GM23338 (cell line): Measurements from ENCODE around the gene RASGRP3. TPM values are rescaled to one million over a fixed set of nuclear protein-coding genes. Genes with fewer than 3 reads are reported as not detected.
A peak's percentile ranks its signal among the peaks of the same experiment; 100 is the strongest.

Experiments used
- ATAC-seq: fragments of 200-7000 bp; cut with Tn5 transposase; 3 replicates; pipeline ENCODE4 v1.9.1; 2020
- DNase-seq: peaks from one replicate; pipeline ENCODE4 v3.0.0-alpha.2; 2015; ENCODE audit warnings: low spot score
- H2AFZ ChIP-seq: fragments of 200-600 bp; sonication (generic); 2 replicates; pipeline ENCODE4 v1.8.0; 2016; ENCODE audit warnings: antibody characterized with exemption, mild to moderate bottlenecking, moderate library complexity
- H3F3A ChIP-seq: fragments of 200-600 bp; sonication (generic); replicated peaks from 2 replicates; pipeline ENCODE4 v1.8.0; 2017; ENCODE audit warnings: antibody characterized with exemption, mixed run types, low read depth
- H3K27ac ChIP-seq: fragments of 200-600 bp; sonication (generic); 2 replicates; pipeline ENCODE4 v1.6.1; 2016; ENCODE audit warnings: low read depth
- H3K27me3 ChIP-seq: fragments of 200-600 bp; sonication (generic); 2 replicates; pipeline ENCODE4 v1.8.0; 2016; ENCODE audit warnings: mild to moderate bottlenecking, mixed run types, moderate library complexity; ENCODE audit not compliant: insufficient read depth
- H3K36me3 ChIP-seq: fragments of 200-600 bp; sonication (generic); 2 replicates; pipeline ENCODE4 v1.8.0; 2016; ENCODE audit warnings: mild to moderate bottlenecking; ENCODE audit not compliant: insufficient read depth
- H3K4me1 ChIP-seq: fragments of 200-600 bp; sonication (generic); 2 replicates; pipeline ENCODE4 v1.8.0; 2016; ENCODE audit warnings: mild to moderate bottlenecking, moderate library complexity; ENCODE audit not compliant: insufficient read depth
- H3K4me2 ChIP-seq: fragments of 200-600 bp; sonication (generic); 2 replicates; pipeline ENCODE4 v1.7.1; 2017; ENCODE audit warnings: mixed run types
- H3K4me3 ChIP-seq: fragments of 200-600 bp; sonication (generic); 2 replicates; pipeline ENCODE4 v1.6.1; 2016; ENCODE audit warnings: mixed run types
- H3K79me2 ChIP-seq: fragments of 200-600 bp; sonication (generic); replicated peaks from 2 replicates; pipeline ENCODE4 v1.8.0; 2017; ENCODE audit warnings: mild to moderate bottlenecking; ENCODE audit not compliant: insufficient read depth
- H3K9me2 ChIP-seq: fragments of 200-600 bp; sonication (generic); 2 replicates; pipeline ENCODE4 v1.8.0; 2017; ENCODE audit not compliant: insufficient read depth
- H4K20me1 ChIP-seq: fragments of 200-600 bp; sonication (generic); replicated peaks from 2 replicates; pipeline ENCODE4 v1.8.0; 2017; ENCODE audit warnings: mild to moderate bottlenecking; ENCODE audit not compliant: insufficient read depth
- H3K27ac Mint-ChIP-seq: 2 replicates; pipeline ENCODE4 v1.8.0; 2020; ENCODE audit warnings: inconsistent platforms, mild to moderate bottlenecking, moderate library complexity, mixed read lengths
- H3K27me3 Mint-ChIP-seq: 3 replicates; pipeline ENCODE4 v1.8.0; 2022; ENCODE audit warnings: low read depth, mild to moderate bottlenecking, moderate library complexity, mixed read lengths, inconsistent platforms; ENCODE audit not compliant: insufficient read depth, poor library complexity
- H3K36me3 Mint-ChIP-seq: 3 replicates; pipeline ENCODE4 v1.8.0; 2021; ENCODE audit warnings: low read depth, mild to moderate bottlenecking, inconsistent platforms, moderate library complexity, mixed read lengths
- H3K4me1 Mint-ChIP-seq: 3 replicates; pipeline ENCODE4 v1.8.0; 2020; ENCODE audit warnings: mild to moderate bottlenecking, inconsistent platforms, mixed read lengths
- H3K4me3 Mint-ChIP-seq: 3 replicates; pipeline ENCODE4 v1.8.0; 2021; ENCODE audit warnings: moderate library complexity, mild to moderate bottlenecking, inconsistent platforms, mixed read lengths
- H3K9me3 Mint-ChIP-seq: 3 replicates; pipeline ENCODE4 v1.8.0; 2020; ENCODE audit warnings: moderate library complexity, mild to moderate bottlenecking, inconsistent platforms, mixed read lengths
- CTCF ChIP-seq, 2 experiments: fragments of 200-600 bp in 1 of 2; sonication (generic) in 1 of 2; conservative IDR thresholded peaks; 2 replicates each; pipeline versions ENCODE4 v1.5.1 to v1.6.1; 2016 to 2017; ENCODE audit warnings: antibody characterized with exemption in 2 of 2, low read depth in 2 of 2, mild to moderate bottlenecking in 2 of 2, moderate library complexity in 1 of 2
- EZH2phosphoT487 ChIP-seq: fragments of 200-600 bp; sonication (generic); IDR thresholded peaks from one replicate; pipeline ENCODE4 v1.8.1; 2018; ENCODE audit warnings: antibody characterized with exemption; ENCODE audit not compliant: unreplicated experiment
- NANOG ChIP-seq: IDR thresholded peaks from 2 replicates; pipeline ENCODE4 v1.6.1; 2016; ENCODE audit warnings: antibody characterized with exemption, borderline replicate concordance
- ZNF114 ChIP-seq: fragments of 250-450 bp; sonication (Bioruptor Pico); IDR thresholded peaks from 2 replicates; pipeline ENCODE4 v1.5.0; 2020; ENCODE audit warnings: mild to moderate bottlenecking, moderate library complexity
- ZNF331 ChIP-seq: fragments of 250-450 bp; sonication (Bioruptor Pico); IDR thresholded peaks from 2 replicates; pipeline ENCODE4 v1.5.0; 2020; ENCODE audit warnings: low read depth, mild to moderate bottlenecking, moderate library complexity
- polyA plus RNA-seq: library from polyadenylated mRNA; unstranded; fragments of >200 nt; fragmentation: Nextera tagmentation; extraction: Ambion mirVana; gene quantifications from 2 replicates; pipeline ENCODE4 v1.2.1, GENCODE V29; 2016
- total RNA-seq: library from RNA; depleted of rRNA; stranded (reverse); fragments of >200 nt; shearing (Covaris generic); gene quantifications from 2 replicates; pipeline ENCODE4 v1.2.3, GENCODE V29; 2014
- TF ChIP-seq, protein P1 (sequence below): IDR thresholded peaks from one replicate; pipeline ENCODE4 v1.6.1; 2018; ENCODE audit warnings: antibody characterized with exemption; ENCODE audit not compliant: unreplicated experiment
- TF ChIP-seq, protein P2 (sequence below): fragments of 250-450 bp; sonication (Bioruptor Pico); IDR thresholded peaks from 2 replicates; pipeline ENCODE4 v1.5.0; 2020; ENCODE audit warnings: mild to moderate bottlenecking, moderate library complexity
- TF ChIP-seq, protein P3 (sequence below): IDR thresholded peaks from 2 replicates; pipeline ENCODE4 v1.6.1; 2016; ENCODE audit warnings: antibody characterized with exemption

The RASGRP3 gene
- total and polyA plus RNA-seq, 2 experiments from 2014 or later: 0.19 to 0.69 TPM

- TF ChIP-seq, protein P1, sequence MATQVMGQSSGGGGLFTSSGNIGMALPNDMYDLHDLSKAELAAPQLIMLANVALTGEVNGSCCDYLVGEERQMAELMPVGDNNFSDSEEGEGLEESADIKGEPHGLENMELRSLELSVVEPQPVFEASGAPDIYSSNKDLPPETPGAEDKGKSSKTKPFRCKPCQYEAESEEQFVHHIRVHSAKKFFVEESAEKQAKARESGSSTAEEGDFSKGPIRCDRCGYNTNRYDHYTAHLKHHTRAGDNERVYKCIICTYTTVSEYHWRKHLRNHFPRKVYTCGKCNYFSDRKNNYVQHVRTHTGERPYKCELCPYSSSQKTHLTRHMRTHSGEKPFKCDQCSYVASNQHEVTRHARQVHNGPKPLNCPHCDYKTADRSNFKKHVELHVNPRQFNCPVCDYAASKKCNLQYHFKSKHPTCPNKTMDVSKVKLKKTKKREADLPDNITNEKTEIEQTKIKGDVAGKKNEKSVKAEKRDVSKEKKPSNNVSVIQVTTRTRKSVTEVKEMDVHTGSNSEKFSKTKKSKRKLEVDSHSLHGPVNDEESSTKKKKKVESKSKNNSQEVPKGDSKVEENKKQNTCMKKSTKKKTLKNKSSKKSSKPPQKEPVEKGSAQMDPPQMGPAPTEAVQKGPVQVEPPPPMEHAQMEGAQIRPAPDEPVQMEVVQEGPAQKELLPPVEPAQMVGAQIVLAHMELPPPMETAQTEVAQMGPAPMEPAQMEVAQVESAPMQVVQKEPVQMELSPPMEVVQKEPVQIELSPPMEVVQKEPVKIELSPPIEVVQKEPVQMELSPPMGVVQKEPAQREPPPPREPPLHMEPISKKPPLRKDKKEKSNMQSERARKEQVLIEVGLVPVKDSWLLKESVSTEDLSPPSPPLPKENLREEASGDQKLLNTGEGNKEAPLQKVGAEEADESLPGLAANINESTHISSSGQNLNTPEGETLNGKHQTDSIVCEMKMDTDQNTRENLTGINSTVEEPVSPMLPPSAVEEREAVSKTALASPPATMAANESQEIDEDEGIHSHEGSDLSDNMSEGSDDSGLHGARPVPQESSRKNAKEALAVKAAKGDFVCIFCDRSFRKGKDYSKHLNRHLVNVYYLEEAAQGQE: no peak
- TF ChIP-seq CTCF (conservative IDR thresholded peaks at IDR 0.05; ENCODE audit: low read depth in 2 of 2): no peak
- no peak for TF ChIP-seq EZH2phosphoT487
These were observed 46.1 kb downstream of the RASGRP3 start (continued) for GRCh38 chr2:33522576-33522975.

DNA sequence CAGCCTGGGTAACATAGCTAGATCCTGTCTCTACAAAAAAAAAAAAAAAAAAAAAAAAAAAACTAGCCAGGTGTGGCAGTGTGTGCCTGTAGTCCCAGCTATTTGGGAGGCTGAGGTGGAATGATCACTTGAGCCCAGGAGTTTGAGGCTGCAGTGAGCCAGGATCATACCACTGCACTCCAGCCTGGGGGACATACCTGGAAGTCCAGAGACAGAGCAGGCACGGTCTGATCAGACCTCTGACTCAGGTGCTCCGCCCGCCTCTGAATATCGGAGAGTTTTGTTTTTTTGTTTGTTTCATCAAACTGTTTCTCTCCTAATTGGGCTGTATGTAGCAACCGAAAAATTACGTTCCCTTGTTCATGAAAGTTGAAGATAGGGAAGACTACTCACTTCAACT lies 49.2 kb downstream of the RASGRP3 start:
- no peaks in the 10 kb centered on the region for H4K20me1 ChIP-seq
- H2AFZ ChIP-seq: 0 out of 2 replicates have a peak overlapping the region, but pooled peaks have one; percentile 34
- DNase-seq (no peak), ATAC-seq (no peak)
- no peaks in the 10 kb centered on the region for H3K27me3 ChIP-seq
- H3K36me3 Mint-ChIP-seq: no peaks in the 10 kb centered on the region
- peaks cover 13% of the 10 kb centered on the region for H3K9me2 ChIP-seq
- TF ChIP-seq, protein P1: no peak
- TF ChIP-seq, protein P2, sequence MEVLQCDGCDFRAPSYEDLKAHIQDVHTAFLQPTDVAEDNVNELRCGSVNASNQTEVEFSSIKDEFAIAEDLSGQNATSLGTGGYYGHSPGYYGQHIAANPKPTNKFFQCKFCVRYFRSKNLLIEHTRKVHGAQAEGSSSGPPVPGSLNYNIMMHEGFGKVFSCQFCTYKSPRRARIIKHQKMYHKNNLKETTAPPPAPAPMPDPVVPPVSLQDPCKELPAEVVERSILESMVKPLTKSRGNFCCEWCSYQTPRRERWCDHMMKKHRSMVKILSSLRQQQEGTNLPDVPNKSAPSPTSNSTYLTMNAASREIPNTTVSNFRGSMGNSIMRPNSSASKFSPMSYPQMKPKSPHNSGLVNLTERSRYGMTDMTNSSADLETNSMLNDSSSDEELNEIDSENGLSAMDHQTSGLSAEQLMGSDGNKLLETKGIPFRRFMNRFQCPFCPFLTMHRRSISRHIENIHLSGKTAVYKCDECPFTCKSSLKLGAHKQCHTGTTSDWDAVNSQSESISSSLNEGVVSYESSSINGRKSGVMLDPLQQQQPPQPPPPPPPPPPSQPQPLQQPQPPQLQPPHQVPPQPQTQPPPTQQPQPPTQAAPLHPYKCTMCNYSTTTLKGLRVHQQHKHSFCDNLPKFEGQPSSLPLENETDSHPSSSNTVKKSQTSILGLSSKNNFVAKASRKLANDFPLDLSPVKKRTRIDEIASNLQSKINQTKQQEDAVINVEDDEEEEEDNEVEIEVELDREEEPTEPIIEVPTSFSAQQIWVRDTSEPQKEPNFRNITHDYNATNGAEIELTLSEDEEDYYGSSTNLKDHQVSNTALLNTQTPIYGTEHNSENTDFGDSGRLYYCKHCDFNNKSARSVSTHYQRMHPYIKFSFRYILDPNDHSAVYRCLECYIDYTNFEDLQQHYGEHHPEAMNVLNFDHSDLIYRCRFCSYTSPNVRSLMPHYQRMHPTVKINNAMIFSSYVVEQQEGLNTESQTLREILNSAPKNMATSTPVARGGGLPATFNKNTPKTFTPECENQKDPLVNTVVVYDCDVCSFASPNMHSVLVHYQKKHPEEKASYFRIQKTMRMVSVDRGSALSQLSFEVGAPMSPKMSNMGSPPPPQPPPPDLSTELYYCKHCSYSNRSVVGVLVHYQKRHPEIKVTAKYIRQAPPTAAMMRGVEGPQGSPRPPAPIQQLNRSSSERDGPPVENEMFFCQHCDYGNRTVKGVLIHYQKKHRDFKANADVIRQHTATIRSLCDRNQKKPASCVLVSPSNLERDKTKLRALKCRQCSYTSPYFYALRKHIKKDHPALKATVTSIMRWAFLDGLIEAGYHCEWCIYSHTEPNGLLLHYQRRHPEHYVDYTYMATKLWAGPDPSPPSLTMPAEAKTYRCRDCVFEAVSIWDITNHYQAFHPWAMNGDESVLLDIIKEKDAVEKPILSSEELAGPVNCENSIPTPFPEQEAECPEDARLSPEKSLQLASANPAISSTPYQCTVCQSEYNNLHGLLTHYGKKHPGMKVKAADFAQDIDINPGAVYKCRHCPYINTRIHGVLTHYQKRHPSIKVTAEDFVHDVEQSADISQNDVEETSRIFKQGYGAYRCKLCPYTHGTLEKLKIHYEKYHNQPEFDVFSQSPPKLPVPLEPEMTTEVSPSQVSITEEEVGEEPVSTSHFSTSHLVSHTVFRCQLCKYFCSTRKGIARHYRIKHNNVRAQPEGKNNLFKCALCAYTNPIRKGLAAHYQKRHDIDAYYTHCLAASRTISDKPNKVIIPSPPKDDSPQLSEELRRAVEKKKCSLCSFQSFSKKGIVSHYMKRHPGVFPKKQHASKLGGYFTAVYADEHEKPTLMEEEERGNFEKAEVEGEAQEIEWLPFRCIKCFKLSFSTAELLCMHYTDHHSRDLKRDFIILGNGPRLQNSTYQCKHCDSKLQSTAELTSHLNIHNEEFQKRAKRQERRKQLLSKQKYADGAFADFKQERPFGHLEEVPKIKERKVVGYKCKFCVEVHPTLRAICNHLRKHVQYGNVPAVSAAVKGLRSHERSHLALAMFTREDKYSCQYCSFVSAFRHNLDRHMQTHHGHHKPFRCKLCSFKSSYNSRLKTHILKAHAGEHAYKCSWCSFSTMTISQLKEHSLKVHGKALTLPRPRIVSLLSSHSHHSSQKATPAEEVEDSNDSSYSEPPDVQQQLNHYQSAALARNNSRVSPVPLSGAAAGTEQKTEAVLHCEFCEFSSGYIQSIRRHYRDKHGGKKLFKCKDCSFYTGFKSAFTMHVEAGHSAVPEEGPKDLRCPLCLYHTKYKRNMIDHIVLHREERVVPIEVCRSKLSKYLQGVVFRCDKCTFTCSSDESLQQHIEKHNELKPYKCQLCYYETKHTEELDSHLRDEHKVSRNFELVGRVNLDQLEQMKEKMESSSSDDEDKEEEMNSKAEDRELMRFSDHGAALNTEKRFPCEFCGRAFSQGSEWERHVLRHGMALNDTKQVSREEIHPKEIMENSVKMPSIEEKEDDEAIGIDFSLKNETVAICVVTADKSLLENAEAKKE (CRISPR knock-in tag): no peak
- TF ChIP-seq EZH2phosphoT487 (no peak), NANOG (no peak), ZNF114 (CRISPR knock-in tag) (no peak), ZNF331 (CRISPR knock-in tag) (no peak)
- TF ChIP-seq, protein P3, sequence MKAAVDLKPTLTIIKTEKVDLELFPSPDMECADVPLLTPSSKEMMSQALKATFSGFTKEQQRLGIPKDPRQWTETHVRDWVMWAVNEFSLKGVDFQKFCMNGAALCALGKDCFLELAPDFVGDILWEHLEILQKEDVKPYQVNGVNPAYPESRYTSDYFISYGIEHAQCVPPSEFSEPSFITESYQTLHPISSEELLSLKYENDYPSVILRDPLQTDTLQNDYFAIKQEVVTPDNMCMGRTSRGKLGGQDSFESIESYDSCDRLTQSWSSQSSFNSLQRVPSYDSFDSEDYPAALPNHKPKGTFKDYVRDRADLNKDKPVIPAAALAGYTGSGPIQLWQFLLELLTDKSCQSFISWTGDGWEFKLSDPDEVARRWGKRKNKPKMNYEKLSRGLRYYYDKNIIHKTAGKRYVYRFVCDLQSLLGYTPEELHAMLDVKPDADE: no peak
- H3K9me3 Mint-ChIP-seq: no peaks in the 10 kb centered on the region
- H3K4me3 ChIP-seq: no peak overlapping the region
- no peaks in the 10 kb centered on the region for H3K36me3 ChIP-seq
- H3K4me1 Mint-ChIP-seq: peaks cover 4% of the 10 kb centered on the region; the same call in 2 of the 3 replicates
- H3K27ac Mint-ChIP-seq: no peak overlapping the region
- no peak overlapping the region for H3K27ac ChIP-seq
- 0 out of 2 replicates have a peak, but pooled peaks cover 3% of the 10 kb centered on the region for H3K4me1 ChIP-seq
- H3K4me3 Mint-ChIP-seq: no peak overlapping the region
- H3F3A ChIP-seq: no peaks in the 10 kb centered on the region
- H3K79me2 ChIP-seq: no peaks in the 10 kb centered on the region
- no peak overlapping the region for H3K4me2 ChIP-seq
- peaks cover 3% of the 10 kb centered on the region for H3K27me3 Mint-ChIP-seq
